IMR-90 (cell line): ENCODE data around the gene TBCD. TPM values are rescaled to one million over a fixed set of nuclear protein-coding genes. Genes with fewer than 3 reads are reported as not detected.

Source experiments
- ATAC-seq: fragments of 200-7000 bp; cut with Tn5 transposase; 2 replicates; pipeline ENCODE4 v1.9.1; 2020; ENCODE audit warnings: low read depth, mild to moderate bottlenecking, moderate library complexity
- BruUV-seq: library from RNA; stranded (reverse); fragments of 400-500 nt; replicated peaks from 2 replicates; lab custom pipeline; 2021; lab: Mats Ljungman, UMichigan
- CTCF ChIA-PET: fragments of 300-600 bp; formaldehyde crosslinking; extraction: SDS; loops from one replicate; lab custom pipeline; 2021; ENCODE audit warnings: antibody characterized with exemption; lab: Yijun Ruan, JAX
- POLR2A ChIA-PET: fragments of 300-600 bp; sonication (Branson Sonifier 250); formaldehyde crosslinking; loops from one replicate; lab custom pipeline; 2022; ENCODE audit warnings: antibody characterized with exemption; ENCODE audit not compliant: unreplicated experiment; lab: Charles Lee
- DNase-seq: peaks from one replicate; pipeline ENCODE4 v3.0.0; 2013
- H2AFZ ChIP-seq: replicated peaks from 2 replicates; pipeline ENCODE3; 2013; ENCODE audit warnings: low read length, mild to moderate bottlenecking; ENCODE audit not compliant: poor library complexity
- H2AK5ac ChIP-seq: 2 replicates; pipeline ENCODE4 v1.6.1; 2013; ENCODE audit warnings: low read depth, low read length, inconsistent platforms
- H2AK9ac ChIP-seq: replicated peaks from 2 replicates; pipeline ENCODE3; 2013; ENCODE audit warnings: mild to moderate bottlenecking, low read depth, low read length, moderate library complexity; ENCODE audit not compliant: poor library complexity
- H2BK120ac ChIP-seq: 2 replicates; pipeline ENCODE4 v1.6.1; 2013; ENCODE audit warnings: low read depth, low read length, inconsistent platforms
- H2BK15ac ChIP-seq: 3 replicates; pipeline ENCODE4 v1.6.1; 2013; ENCODE audit warnings: low read depth, low read length, inconsistent platforms
- H2BK20ac ChIP-seq: 2 replicates; pipeline ENCODE4 v1.6.1; 2013; ENCODE audit warnings: low read depth, mild to moderate bottlenecking, inconsistent platforms, low read length, moderate library complexity
- H2BK5ac ChIP-seq: 2 replicates; pipeline ENCODE4 v1.6.1; 2013; ENCODE audit warnings: mild to moderate bottlenecking, low read depth, low read length, inconsistent platforms; ENCODE audit not compliant: poor library complexity, severe bottlenecking
- H3K14ac ChIP-seq: replicated peaks from 2 replicates; pipeline ENCODE4 v1.6.1; 2013; ENCODE audit warnings: low read depth, low read length, inconsistent platforms
- H3K18ac ChIP-seq: 2 replicates; pipeline ENCODE4 v1.6.1; 2013; ENCODE audit warnings: low read depth, low read length, control low read depth
- H3K23ac ChIP-seq: 2 replicates; pipeline ENCODE4 v1.6.1; 2013; ENCODE audit warnings: low read depth, low read length, inconsistent platforms
- H3K27ac ChIP-seq: 2 replicates; pipeline ENCODE4 v1.5.1; 2013; ENCODE audit warnings: mild to moderate bottlenecking, control low read depth, low read length; ENCODE audit not compliant: insufficient read depth
- H3K27me3 ChIP-seq: 2 replicates; pipeline ENCODE4 v1.6.1; 2013; ENCODE audit warnings: low read length; ENCODE audit not compliant: control insufficient read depth, insufficient read depth
- H3K36me3 ChIP-seq: 2 replicates; pipeline ENCODE4 v1.6.1; 2013; ENCODE audit warnings: low read length, mixed read lengths; ENCODE audit not compliant: control insufficient read depth, insufficient read depth
- H3K4ac ChIP-seq: 2 replicates; pipeline ENCODE4 v1.6.1; 2013; ENCODE audit warnings: low read depth, low read length, inconsistent platforms
- H3K4me1 ChIP-seq: 2 replicates; pipeline ENCODE4 v1.6.1; 2013; ENCODE audit warnings: low read length, mixed read lengths; ENCODE audit not compliant: control insufficient read depth, insufficient read depth
- H3K4me2 ChIP-seq: 2 replicates; pipeline ENCODE4 v1.6.1; 2013; ENCODE audit warnings: low read depth, mild to moderate bottlenecking, control low read depth, low read length, moderate library complexity
- H3K4me3 ChIP-seq: 2 replicates; pipeline ENCODE4 v1.5.1; 2013; ENCODE audit warnings: low read depth, mild to moderate bottlenecking, control low read depth, low read length, moderate library complexity; ENCODE audit not compliant: insufficient read depth
- H3K56ac ChIP-seq: 2 replicates; pipeline ENCODE4 v1.6.1; 2013; ENCODE audit warnings: low read length, inconsistent platforms; ENCODE audit not compliant: insufficient read depth; ENCODE audit errors: extremely low read depth
- H3K79me1 ChIP-seq, 2 experiments: 2 replicates each; pipeline ENCODE4 v1.6.1; 2013; ENCODE audit warnings: low read length in 2 of 2, inconsistent platforms in 1 of 2, low read depth in 1 of 2
- H3K9ac ChIP-seq: 2 replicates; pipeline ENCODE4 v1.6.1; 2013; ENCODE audit warnings: low read depth, low read length, control low read depth
- H3K9me1 ChIP-seq: 2 replicates; pipeline ENCODE4 v1.6.1; 2013; ENCODE audit warnings: low read length, inconsistent platforms; ENCODE audit not compliant: insufficient read depth
- H3K9me3 ChIP-seq: 2 replicates; pipeline ENCODE4 v1.6.1; 2013; ENCODE audit warnings: low read length; ENCODE audit not compliant: control insufficient read depth, insufficient read depth
- H4K20me1 ChIP-seq: 2 replicates; pipeline ENCODE4 v1.6.1; 2013; ENCODE audit warnings: low read length, inconsistent platforms; ENCODE audit not compliant: insufficient read depth
- H4K5ac ChIP-seq: 2 replicates; pipeline ENCODE4 v1.6.1; 2013; ENCODE audit warnings: mild to moderate bottlenecking, low read depth, low read length, control low read depth
- H4K8ac ChIP-seq, 2 experiments: 2 replicates each; pipeline ENCODE4 v1.6.1; 2013; ENCODE audit warnings: low read depth in 2 of 2, low read length in 2 of 2, control low read depth in 1 of 2, inconsistent platforms in 1 of 2
- H4K91ac ChIP-seq: 2 replicates; pipeline ENCODE4 v1.6.1; 2013; ENCODE audit warnings: low read depth, low read length, inconsistent platforms; ENCODE audit not compliant: insufficient read depth
- BHLHE40 ChIP-seq: fragments of 150-350 bp; IDR thresholded peaks from 2 replicates; pipeline ENCODE4 v1.6.1; 2016; ENCODE audit warnings: mild to moderate bottlenecking, low read depth, low read length
- CEBPB ChIP-seq: IDR thresholded peaks from 2 replicates; pipeline ENCODE4 v1.6.1; 2012; ENCODE audit warnings: low read depth, low read length, improper control_type of control experiment
- CHD1 ChIP-seq: IDR thresholded peaks from 2 replicates; pipeline ENCODE4 v1.6.1; 2012; ENCODE audit warnings: low read depth, low read length, improper control_type of control experiment
- CTCF ChIP-seq: conservative IDR thresholded peaks from 2 replicates; pipeline ENCODE4 v1.5.1; 2012; ENCODE audit warnings: mild to moderate bottlenecking, low read depth, low read length, improper control_type of control experiment
- ELK1 ChIP-seq: fragments of 150-350 bp; IDR thresholded peaks from 2 replicates; pipeline ENCODE4 v1.6.1; 2016; ENCODE audit warnings: low read depth, mild to moderate bottlenecking, low read length, moderate library complexity, borderline replicate concordance
- FOS ChIP-seq: fragments of 150-350 bp; IDR thresholded peaks from 2 replicates; pipeline ENCODE4 v1.6.1; 2016; ENCODE audit warnings: low read depth, low read length
- MAFK ChIP-seq: IDR thresholded peaks from 2 replicates; pipeline ENCODE4 v1.6.1; 2012; ENCODE audit warnings: low read depth, low read length, improper control_type of control experiment
- MAZ ChIP-seq: IDR thresholded peaks from 2 replicates; pipeline ENCODE4 v1.6.1; 2012; ENCODE audit warnings: low read depth, mild to moderate bottlenecking, low read length, improper control_type of control experiment, moderate library complexity, borderline replicate concordance
- MXI1 ChIP-seq: IDR thresholded peaks from 2 replicates; pipeline ENCODE4 v1.6.1; 2012; ENCODE audit warnings: low read depth, mild to moderate bottlenecking, low read length, moderate library complexity, borderline replicate concordance
- NFE2L2 ChIP-seq: fragments of 150-350 bp; IDR thresholded peaks from 2 replicates; pipeline ENCODE4 v1.6.1; 2016; ENCODE audit warnings: low read depth, mild to moderate bottlenecking, low read length
- POLR2A ChIP-seq: IDR thresholded peaks from 2 replicates; pipeline ENCODE4 v1.6.1; 2012; ENCODE audit warnings: mild to moderate bottlenecking, low read depth, low read length
- RAD21 ChIP-seq: IDR thresholded peaks from 2 replicates; pipeline ENCODE4 v1.6.1; 2012; ENCODE audit warnings: low read length, improper control_type of control experiment
- RCOR1 ChIP-seq: IDR thresholded peaks from 2 replicates; pipeline ENCODE4 v1.6.1; 2012; ENCODE audit warnings: mild to moderate bottlenecking, low read length, improper control_type of control experiment; ENCODE audit not compliant: insufficient replicate concordance
- RFX5 ChIP-seq: IDR thresholded peaks from 2 replicates; pipeline ENCODE4 v1.8.0; 2012; ENCODE audit warnings: low read depth, mild to moderate bottlenecking, low read length, moderate library complexity
- SMC3 ChIP-seq: fragments of 150-350 bp; IDR thresholded peaks from 2 replicates; pipeline ENCODE4 v1.6.1; 2016; ENCODE audit warnings: low read depth, mild to moderate bottlenecking, antibody characterized with exemption, low read length, moderate library complexity
- USF2 ChIP-seq: fragments of 150-350 bp; IDR thresholded peaks from 2 replicates; pipeline ENCODE4 v1.6.1; 2017; ENCODE audit warnings: mild to moderate bottlenecking, antibody characterized with exemption, low read length, low read depth
- WGBS, 2 experiments: methylation state at CpG; one replicate each; pipeline versions ENCODE4 v1.1.5 to v1.1.7; 2013; ENCODE audit warnings: missing lambda C conversion rate in 2 of 2; ENCODE audit not compliant: insufficient read length in 1 of 2; ENCODE audit errors: extremely low coverage in 2 of 2; 5-methylcytosine and 5-hydroxymethylcytosine counted together
- dilution Hi-C: fragments of 300-500 bp; cut with HindIII; formaldehyde crosslinking; loops from one replicate; pipeline ENCODE4 v1.14.3; 2018; ENCODE audit warnings: low sequenced_read_pairs; ENCODE audit not compliant: unreplicated experiment
- in situ Hi-C: fragments of 300-500 bp; cut with MboI; formaldehyde crosslinking; loops from 3 replicates; pipeline ENCODE4 v1.14.3; 2019; ENCODE audit warnings: low sequenced_read_pairs, inconsistent platforms, mixed read lengths
- intact Hi-C: fragments of 100-400 bp; cut with micrococcal nuclease; formaldehyde crosslinking; loops from 2 replicates; pipeline ENCODE4 v1.10.0; 2022
- polyA plus RNA-seq, 3 experiments: library from polyadenylated mRNA; depleted of rRNA; stranded (reverse); fragments of >200 nt; gene quantifications; 2 replicates each; pipeline ENCODE4 v1.2.3, GENCODE V29; 2012; ENCODE audit warnings: low replicate concordance in 1 of 3
- total RNA-seq: library from RNA; depleted of rRNA; stranded (reverse); fragments of >200 nt; gene quantifications from 2 replicates; pipeline ENCODE4 v1.2.3, GENCODE V29; 2012

TBCD gene
- total and polyA plus RNA-seq, 2 of the 4 experiments (the other 2 are of a cell fraction): 21.9 to 54.5 TPM

- Histone ChIP-seq H3K56ac (no peak overlapping the region), H2AFZ (no peak overlapping the region), H4K5ac (no peak overlapping the region), H3K23ac (no peak overlapping the region), H3K9me3 (no peaks in the 10 kb centered on the region), H2BK120ac (no peak overlapping the region), H2BK15ac (no peak overlapping the region), H3K27ac (no peak overlapping the region), H3K9me1 (no peaks in the 10 kb centered on the region; the same call in 1 of the 2 replicates), H3K18ac (no peak overlapping the region), H3K36me3 (peaks cover 34% of the 10 kb centered on the region), H2BK20ac (no peak overlapping the region), H3K4me2 (no peak overlapping the region), H3K4me1 (no peaks in the 10 kb centered on the region), H3K27me3 (no peaks in the 10 kb centered on the region), H4K91ac (no peak overlapping the region), H3K9ac (no peak overlapping the region), H3K79me1 (no peaks in the 10 kb centered on the region), H2AK5ac (no peak overlapping the region), H2BK5ac (no peak overlapping the region), H3K4me3 (no peak overlapping the region), H2AK9ac (no peak overlapping the region), H3K14ac (no peak overlapping the region), H4K8ac (no peak overlapping the region), H3K4ac (no peak overlapping the region), H4K20me1 (no peaks in the 10 kb centered on the region)
- no peak for ATAC-seq
- dilution Hi-C loops (no loop called here), intact Hi-C loops (no loop called here), in situ Hi-C loops (no loop called here)
- POLR2A ChIA-PET: no interaction called here
- CTCF ChIA-PET: no interaction called here
- DNase-seq: no peak
- BruUV-seq: no TSS peak
- TF ChIP-seq CTCF: no peak
- no peak for TF ChIP-seq RFX5
- TF ChIP-seq MAZ: no peak
- no peak for TF ChIP-seq ELK1
- TF ChIP-seq RAD21: no peak
- no peak for TF ChIP-seq NFE2L2
- TF ChIP-seq RCOR1: no peak
- no peak for TF ChIP-seq MXI1
- no peak for TF ChIP-seq CHD1
- TF ChIP-seq POLR2A: no peak
- no peak for TF ChIP-seq USF2
- TF ChIP-seq CEBPB: no peak
- TF ChIP-seq MAFK: no peak
- TF ChIP-seq SMC3: no peak
- no peak for TF ChIP-seq BHLHE40
- no peak for TF ChIP-seq FOS
- WGBS, 2 experiments: 90% methylated on average over 6 of the region's 19 CpGs; no CpG with 5 or more reads in 1 of the 2 experiments
Measured at GRCh38 chr17:82924812-82925211, 172.9 kb downstream of the TBCD start.
